ENCODE measurements around the gene RFTN1.

DNA sequence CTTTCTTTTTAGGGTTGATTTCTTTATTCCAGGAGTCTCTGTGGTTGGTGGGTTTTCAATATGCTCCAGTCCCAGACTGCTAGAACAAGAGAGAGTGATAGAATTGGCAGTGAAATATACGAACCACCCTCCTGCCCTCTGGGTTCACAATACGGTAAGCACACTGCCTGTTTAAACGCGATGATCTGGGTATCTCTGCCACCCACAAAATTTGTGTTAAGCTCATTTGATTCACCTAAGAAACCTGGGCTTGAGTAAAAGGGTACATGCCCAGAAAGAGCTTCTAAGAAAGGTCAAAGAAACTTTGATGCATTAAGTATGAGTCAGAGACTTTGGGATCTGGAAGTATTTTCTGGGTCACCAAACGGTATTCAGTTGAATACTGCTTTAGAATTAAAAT is 218.7 kb downstream of the RFTN1 start:
- TF ChIP-seq, protein P1, sequence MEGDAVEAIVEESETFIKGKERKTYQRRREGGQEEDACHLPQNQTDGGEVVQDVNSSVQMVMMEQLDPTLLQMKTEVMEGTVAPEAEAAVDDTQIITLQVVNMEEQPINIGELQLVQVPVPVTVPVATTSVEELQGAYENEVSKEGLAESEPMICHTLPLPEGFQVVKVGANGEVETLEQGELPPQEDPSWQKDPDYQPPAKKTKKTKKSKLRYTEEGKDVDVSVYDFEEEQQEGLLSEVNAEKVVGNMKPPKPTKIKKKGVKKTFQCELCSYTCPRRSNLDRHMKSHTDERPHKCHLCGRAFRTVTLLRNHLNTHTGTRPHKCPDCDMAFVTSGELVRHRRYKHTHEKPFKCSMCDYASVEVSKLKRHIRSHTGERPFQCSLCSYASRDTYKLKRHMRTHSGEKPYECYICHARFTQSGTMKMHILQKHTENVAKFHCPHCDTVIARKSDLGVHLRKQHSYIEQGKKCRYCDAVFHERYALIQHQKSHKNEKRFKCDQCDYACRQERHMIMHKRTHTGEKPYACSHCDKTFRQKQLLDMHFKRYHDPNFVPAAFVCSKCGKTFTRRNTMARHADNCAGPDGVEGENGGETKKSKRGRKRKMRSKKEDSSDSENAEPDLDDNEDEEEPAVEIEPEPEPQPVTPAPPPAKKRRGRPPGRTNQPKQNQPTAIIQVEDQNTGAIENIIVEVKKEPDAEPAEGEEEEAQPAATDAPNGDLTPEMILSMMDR (IDR thresholded peaks at IDR 0.05) = no peak
- no peak for TF ChIP-seq POLR2A (IDR thresholded peaks at IDR 0.05)
